GM12892 (cell line): Measurements from ENCODE around the gene TFPI.

Experiments used
- POLR2A ChIP-seq: IDR thresholded peaks from 2 replicates; pipeline ENCODE4 v1.6.1; 2011; ENCODE audit warnings: low read depth, low read length, control low read depth
- POLR2AphosphoS5 ChIP-seq: IDR thresholded peaks from 2 replicates; pipeline ENCODE4 v1.6.1; 2011; ENCODE audit warnings: low read depth, low read length, control low read depth

GRCh38 chr2:187590175-187590574 lies 35.9 kb upstream of the TFPI start:
- TF ChIP-seq POLR2A (no peak), POLR2AphosphoS5 (no peak)
